ENCODE data around the gene MMP25. TPM values are rescaled to one million over a fixed set of nuclear protein-coding genes. Genes with fewer than 3 reads are reported as not detected.

Gene MMP25
- total RNA-seq, 6 donors from 2014 or later: 10.0 to 41.4 (median 20.5) TPM

- TF ChIP-seq, protein P1, sequence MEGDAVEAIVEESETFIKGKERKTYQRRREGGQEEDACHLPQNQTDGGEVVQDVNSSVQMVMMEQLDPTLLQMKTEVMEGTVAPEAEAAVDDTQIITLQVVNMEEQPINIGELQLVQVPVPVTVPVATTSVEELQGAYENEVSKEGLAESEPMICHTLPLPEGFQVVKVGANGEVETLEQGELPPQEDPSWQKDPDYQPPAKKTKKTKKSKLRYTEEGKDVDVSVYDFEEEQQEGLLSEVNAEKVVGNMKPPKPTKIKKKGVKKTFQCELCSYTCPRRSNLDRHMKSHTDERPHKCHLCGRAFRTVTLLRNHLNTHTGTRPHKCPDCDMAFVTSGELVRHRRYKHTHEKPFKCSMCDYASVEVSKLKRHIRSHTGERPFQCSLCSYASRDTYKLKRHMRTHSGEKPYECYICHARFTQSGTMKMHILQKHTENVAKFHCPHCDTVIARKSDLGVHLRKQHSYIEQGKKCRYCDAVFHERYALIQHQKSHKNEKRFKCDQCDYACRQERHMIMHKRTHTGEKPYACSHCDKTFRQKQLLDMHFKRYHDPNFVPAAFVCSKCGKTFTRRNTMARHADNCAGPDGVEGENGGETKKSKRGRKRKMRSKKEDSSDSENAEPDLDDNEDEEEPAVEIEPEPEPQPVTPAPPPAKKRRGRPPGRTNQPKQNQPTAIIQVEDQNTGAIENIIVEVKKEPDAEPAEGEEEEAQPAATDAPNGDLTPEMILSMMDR (IDR thresholded peaks at IDR 0.05): no peak
- no peak for TF ChIP-seq POLR2A (IDR thresholded peaks at IDR 0.05)
- TF ChIP-seq EP300 (IDR thresholded peaks at IDR 0.05): no peak
- no peak for TF ChIP-seq POLR2AphosphoS5 (IDR thresholded peaks at IDR 0.05)
- Histone ChIP-seq H3K36me3 (no peaks in the 10 kb centered on the region), H3K27me3 (no peaks in the 10 kb centered on the region), H3K27ac (peak overlapping the region in 1 of 4 donors; percentile 32), H3K4me3 (no peak overlapping the region), H3K9me3 (no peaks in the 10 kb centered on the region), H3K4me1 (peaks cover 23 to 31% (median 24%) of the 10 kb centered on the region in 4 donors)
- DNase-seq: no peak
- 76 to 93% methylated on average over 5 to 6 of the region's 6 CpGs for WGBS, 2 donors
- ATAC-seq (ENCODE audit: low FRiP score in 2 of 2): no peak
Measured at GRCh38 chr16:3096362-3096761, 50.0 kb downstream of the MMP25 start.

GRCh38 chr16:3097266-3097665, 50.9 kb downstream of the MMP25 start:
- H3K27ac ChIP-seq: no peak overlapping the region
- H3K4me1 ChIP-seq: peaks cover 23 to 39% (median 31%) of the 10 kb centered on the region in 4 donors
- H3K4me3 ChIP-seq: no peak overlapping the region
- no peaks in the 10 kb centered on the region for H3K9me3 ChIP-seq
- 60 to 75% methylated on average over 6 to 8 of the region's 8 CpGs for WGBS, 2 donors
- H3K27me3 ChIP-seq: no peaks in the 10 kb centered on the region
- no peak for DNase-seq
- no peak for ATAC-seq (ENCODE audit: low FRiP score in 2 of 2)
- TF ChIP-seq POLR2A (IDR thresholded peaks at IDR 0.05) (no peak), EP300 (IDR thresholded peaks at IDR 0.05) (no peak), POLR2AphosphoS5 (IDR thresholded peaks at IDR 0.05) (no peak)
- TF ChIP-seq, protein P1 (IDR thresholded peaks at IDR 0.05): no peak
- no peaks in the 10 kb centered on the region for H3K36me3 ChIP-seq

DNA sequence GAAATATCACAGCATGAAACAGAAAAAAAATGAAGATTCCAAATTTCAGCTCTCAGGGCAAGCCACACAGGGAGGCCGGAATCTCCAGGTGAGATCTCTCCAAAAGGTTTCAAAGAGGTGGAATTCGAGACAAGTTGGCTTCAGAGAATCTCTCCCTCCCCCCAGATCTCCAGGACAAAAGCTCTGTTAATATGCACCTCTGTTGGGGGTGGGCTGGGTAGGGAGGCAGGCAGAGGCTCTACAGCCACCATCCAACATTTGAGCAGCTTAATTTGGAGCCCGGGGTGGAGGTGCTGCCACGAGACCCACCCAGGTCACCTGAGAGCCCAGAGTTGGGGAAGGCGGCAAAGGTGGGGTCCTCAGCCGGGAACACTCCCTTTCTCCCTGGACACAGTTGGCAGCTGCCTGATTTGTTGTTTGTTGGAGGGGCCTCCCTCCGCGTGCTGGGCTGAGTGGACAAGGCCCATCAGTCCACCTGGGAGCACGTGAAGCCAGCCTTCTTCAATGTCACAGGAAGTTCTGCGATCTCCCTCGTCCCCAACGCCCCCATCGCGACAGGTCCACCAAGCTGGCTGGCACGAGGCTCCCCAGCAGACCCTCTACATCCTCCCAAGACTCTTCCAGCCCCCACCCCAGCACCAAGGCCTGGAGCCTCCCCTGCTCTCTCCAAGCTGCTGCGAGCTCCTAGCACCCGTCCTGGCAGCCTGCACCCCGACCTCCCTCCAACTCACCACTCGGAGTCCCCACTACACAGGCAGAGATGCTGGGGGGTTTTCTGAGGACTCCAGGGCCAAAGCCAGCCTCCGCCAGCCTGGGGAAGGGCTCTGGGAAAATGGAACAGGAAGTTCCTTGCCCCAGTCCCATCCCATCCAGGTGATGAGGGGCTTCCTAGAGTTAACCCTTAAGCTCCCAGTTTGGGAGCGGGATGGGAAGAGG, 52.4 kb downstream of the MMP25 start, which contains the start of gene ZSCAN10:
Gene ZSCAN10, minus strand, starts transcription at position 836 of the 936 bp plus-strand sequence. CDS start 6,357 bp downstream, outside the sequence.
- H3K27me3 ChIP-seq: no peaks in the 10 kb centered on the region
- no peaks in the 10 kb centered on the region for H3K9me3 ChIP-seq
- H3K4me3 ChIP-seq: peak within 1 kb of the TSS in 3 of 4 donors; percentile 18 to 39 (median 31)
- ATAC-seq (ENCODE audit: low FRiP score in 2 of 2) (no peak), DNase-seq (no peak)
- TF ChIP-seq, protein P1 (IDR thresholded peaks at IDR 0.05): no peak
- TF ChIP-seq EP300 (IDR thresholded peaks at IDR 0.05) (no peak), POLR2A (IDR thresholded peaks at IDR 0.05) (no peak), POLR2AphosphoS5 (IDR thresholded peaks at IDR 0.05) (no peak)
- H3K4me1 ChIP-seq: peaks cover 23 to 40% (median 34%) of the 10 kb centered on the region in 4 donors
- no peaks in the 10 kb centered on the region for H3K36me3 ChIP-seq
- 58 to 60% methylated on average over 12 to 21 of the region's 21 CpGs for WGBS, 2 donors
- peak within 1 kb of the TSS in 3 of 4 donors; percentile 12 to 57 (median 54) for H3K27ac ChIP-seq

DNA sequence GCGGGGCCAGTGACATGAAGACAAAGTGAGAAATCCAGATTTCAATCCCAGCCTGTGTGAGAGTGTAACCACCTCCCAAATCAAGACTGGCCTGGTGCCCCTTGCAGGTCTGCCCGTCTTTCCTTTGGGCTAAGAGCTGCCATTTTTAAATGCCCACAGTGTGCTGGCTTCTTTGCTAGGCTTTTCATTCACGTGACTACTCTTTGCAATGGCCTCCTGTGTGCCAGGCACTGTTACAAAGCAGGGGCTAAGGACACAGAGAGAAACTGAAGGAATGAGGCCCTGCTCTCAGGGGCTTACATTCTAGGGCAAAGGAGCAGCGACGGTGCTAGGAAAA, 53.0 kb downstream of the MMP25 start:
- Histone ChIP-seq H3K27ac (peak overlapping the region in 1 of 4 donors; percentile 57), H3K36me3 (no peaks in the 10 kb centered on the region), H3K4me3 (no peak overlapping the region), H3K4me1 (peaks cover 23 to 40% (median 34%) of the 10 kb centered on the region in 4 donors), H3K9me3 (no peaks in the 10 kb centered on the region), H3K27me3 (no peaks in the 10 kb centered on the region)
- ATAC-seq (ENCODE audit: low FRiP score in 2 of 2): no peak
- no peak for DNase-seq
- TF ChIP-seq, protein P1 (IDR thresholded peaks at IDR 0.05): no peak
- TF ChIP-seq POLR2AphosphoS5 (IDR thresholded peaks at IDR 0.05): no peak
- no peak for TF ChIP-seq EP300 (IDR thresholded peaks at IDR 0.05)
- TF ChIP-seq POLR2A (IDR thresholded peaks at IDR 0.05): no peak
- 65 to 82% methylated on average over 5 of the region's 5 CpGs for WGBS, 2 donors
